Measurements from ENCODE around the gene CHRNA5.

Gene CHRNA5

GRCh38 chr15:78573416-78573815 is 8.1 kb downstream of the CHRNA5 start:
- no peak for ATAC-seq (ENCODE audit: low read depth)
- Histone ChIP-seq H3K36me3 (ENCODE audit: low read depth) (no peaks in the 10 kb centered on the region), H3K27ac (ENCODE audit: poor library complexity, severe bottlenecking) (no peak overlapping the region), H3K4me1 (ENCODE audit: insufficient read depth, poor library complexity, severe bottlenecking) (no peaks in the 10 kb centered on the region), H3K27me3 (ENCODE audit: insufficient read depth, poor library complexity, severe bottlenecking) (no peaks in the 10 kb centered on the region), H3K9me3 (ENCODE audit: severe bottlenecking) (no peaks in the 10 kb centered on the region), H3K4me3 (ENCODE audit: severe bottlenecking) (no peak overlapping the region)
- no peak for DNase-seq (ENCODE audit: low spot score)
- no peak for TF ChIP-seq CTCF (IDR thresholded peaks at IDR 0.05; ENCODE audit: poor library complexity, severe bottlenecking)

- TF ChIP-seq CTCF (IDR thresholded peaks at IDR 0.05; ENCODE audit: poor library complexity, severe bottlenecking) = no peak
- no peak for DNase-seq (ENCODE audit: low spot score)
- Histone ChIP-seq H3K9me3 (ENCODE audit: severe bottlenecking) (no peaks in the 10 kb centered on the region), H3K27me3 (ENCODE audit: insufficient read depth, poor library complexity, severe bottlenecking) (no peaks in the 10 kb centered on the region), H3K4me1 (ENCODE audit: insufficient read depth, poor library complexity, severe bottlenecking) (no peaks in the 10 kb centered on the region), H3K36me3 (ENCODE audit: low read depth) (no peaks in the 10 kb centered on the region), H3K27ac (ENCODE audit: poor library complexity, severe bottlenecking) (no peak overlapping the region), H3K4me3 (ENCODE audit: severe bottlenecking) (no peak overlapping the region)
- no peak for ATAC-seq (ENCODE audit: low read depth)
These were observed 9.6 kb downstream of the CHRNA5 start for GRCh38 chr15:78574944-78575343.

- DNase-seq (ENCODE audit: low spot score) (no peak), ATAC-seq (ENCODE audit: low read depth) (no peak)
- TF ChIP-seq CTCF (IDR thresholded peaks at IDR 0.05; ENCODE audit: poor library complexity, severe bottlenecking) = no peak
- H3K36me3 ChIP-seq (ENCODE audit: low read depth) = peaks cover 11% of the 10 kb centered on the region
- no peak overlapping the region for H3K27ac ChIP-seq (ENCODE audit: poor library complexity, severe bottlenecking)
- H3K9me3 ChIP-seq (ENCODE audit: severe bottlenecking) = no peaks in the 10 kb centered on the region
- no peaks in the 10 kb centered on the region for H3K4me1 ChIP-seq (ENCODE audit: insufficient read depth, poor library complexity, severe bottlenecking)
- H3K27me3 ChIP-seq (ENCODE audit: insufficient read depth, poor library complexity, severe bottlenecking) = no peaks in the 10 kb centered on the region
- no peak overlapping the region for H3K4me3 ChIP-seq (ENCODE audit: severe bottlenecking)
These were observed 32.3 kb downstream of the CHRNA5 start for GRCh38 chr15:78597583-78597982.

- Histone ChIP-seq H3K36me3 (ENCODE audit: low read depth) (peaks cover 4% of the 10 kb centered on the region; the same call in 1 of the 2 replicates), H3K27me3 (ENCODE audit: insufficient read depth, poor library complexity, severe bottlenecking) (no peaks in the 10 kb centered on the region), H3K4me1 (ENCODE audit: insufficient read depth, poor library complexity, severe bottlenecking) (no peaks in the 10 kb centered on the region), H3K9me3 (ENCODE audit: severe bottlenecking) (no peaks in the 10 kb centered on the region), H3K27ac (ENCODE audit: poor library complexity, severe bottlenecking) (no peak overlapping the region), H3K4me3 (ENCODE audit: severe bottlenecking) (no peak overlapping the region)
- ATAC-seq (ENCODE audit: low read depth) (no peak), DNase-seq (ENCODE audit: low spot score) (no peak)
- no peak for TF ChIP-seq CTCF (IDR thresholded peaks at IDR 0.05; ENCODE audit: poor library complexity, severe bottlenecking)
These were observed 33.0 kb downstream of the CHRNA5 start for GRCh38 chr15:78598348-78598747.

- DNase-seq (ENCODE audit: low spot score) = no peak
- H3K4me1 ChIP-seq (ENCODE audit: insufficient read depth, poor library complexity, severe bottlenecking) = no peaks in the 10 kb centered on the region
- no peaks in the 10 kb centered on the region for H3K27me3 ChIP-seq (ENCODE audit: insufficient read depth, poor library complexity, severe bottlenecking)
- no peaks in the 10 kb centered on the region for H3K36me3 ChIP-seq (ENCODE audit: low read depth)
- no peak overlapping the region for H3K4me3 ChIP-seq (ENCODE audit: severe bottlenecking)
- no peak overlapping the region for H3K27ac ChIP-seq (ENCODE audit: poor library complexity, severe bottlenecking)
- TF ChIP-seq CTCF (IDR thresholded peaks at IDR 0.05; ENCODE audit: poor library complexity, severe bottlenecking) = no peak
- H3K9me3 ChIP-seq (ENCODE audit: severe bottlenecking) = no peaks in the 10 kb centered on the region
- peak; percentile 42; the same call in 2 of the 3 replicates for ATAC-seq (ENCODE audit: low read depth)
These were observed 33.9 kb downstream of the CHRNA5 start for GRCh38 chr15:78599189-78599588.
